IMR-90 (cell line): ENCODE measurements around the gene HTR2A. TPM values are rescaled to one million over a fixed set of nuclear protein-coding genes. Genes with fewer than 3 reads are reported as not detected.

ENCODE experiments used
- ATAC-seq: fragments of 200-7000 bp; cut with Tn5 transposase; 2 replicates; pipeline ENCODE4 v1.9.1; 2020; ENCODE audit warnings: low read depth, mild to moderate bottlenecking, moderate library complexity
- BruUV-seq: library from RNA; stranded (reverse); fragments of 400-500 nt; replicated peaks from 2 replicates; lab custom pipeline; 2021; lab: Mats Ljungman, UMichigan
- CTCF ChIA-PET: fragments of 300-600 bp; formaldehyde crosslinking; extraction: SDS; loops from one replicate; lab custom pipeline; 2021; ENCODE audit warnings: antibody characterized with exemption; lab: Yijun Ruan, JAX
- POLR2A ChIA-PET: fragments of 300-600 bp; sonication (Branson Sonifier 250); formaldehyde crosslinking; loops from one replicate; lab custom pipeline; 2022; ENCODE audit warnings: antibody characterized with exemption; ENCODE audit not compliant: unreplicated experiment; lab: Charles Lee
- DNase-seq: peaks from one replicate; pipeline ENCODE4 v3.0.0; 2013
- H2AFZ ChIP-seq: replicated peaks from 2 replicates; pipeline ENCODE3; 2013; ENCODE audit warnings: low read length, mild to moderate bottlenecking; ENCODE audit not compliant: poor library complexity
- H2AK5ac ChIP-seq: 2 replicates; pipeline ENCODE4 v1.6.1; 2013; ENCODE audit warnings: low read depth, low read length, inconsistent platforms
- H2AK9ac ChIP-seq: replicated peaks from 2 replicates; pipeline ENCODE3; 2013; ENCODE audit warnings: mild to moderate bottlenecking, low read depth, low read length, moderate library complexity; ENCODE audit not compliant: poor library complexity
- H2BK120ac ChIP-seq: 2 replicates; pipeline ENCODE4 v1.6.1; 2013; ENCODE audit warnings: low read depth, low read length, inconsistent platforms
- H2BK15ac ChIP-seq: 3 replicates; pipeline ENCODE4 v1.6.1; 2013; ENCODE audit warnings: low read depth, low read length, inconsistent platforms
- H2BK20ac ChIP-seq: 2 replicates; pipeline ENCODE4 v1.6.1; 2013; ENCODE audit warnings: low read depth, mild to moderate bottlenecking, inconsistent platforms, low read length, moderate library complexity
- H2BK5ac ChIP-seq: 2 replicates; pipeline ENCODE4 v1.6.1; 2013; ENCODE audit warnings: mild to moderate bottlenecking, low read depth, low read length, inconsistent platforms; ENCODE audit not compliant: poor library complexity, severe bottlenecking
- H3K14ac ChIP-seq: replicated peaks from 2 replicates; pipeline ENCODE4 v1.6.1; 2013; ENCODE audit warnings: low read depth, low read length, inconsistent platforms
- H3K18ac ChIP-seq: 2 replicates; pipeline ENCODE4 v1.6.1; 2013; ENCODE audit warnings: low read depth, low read length, control low read depth
- H3K23ac ChIP-seq: 2 replicates; pipeline ENCODE4 v1.6.1; 2013; ENCODE audit warnings: low read depth, low read length, inconsistent platforms
- H3K27ac ChIP-seq: 2 replicates; pipeline ENCODE4 v1.5.1; 2013; ENCODE audit warnings: mild to moderate bottlenecking, control low read depth, low read length; ENCODE audit not compliant: insufficient read depth
- H3K27me3 ChIP-seq: 2 replicates; pipeline ENCODE4 v1.6.1; 2013; ENCODE audit warnings: low read length; ENCODE audit not compliant: control insufficient read depth, insufficient read depth
- H3K36me3 ChIP-seq: 2 replicates; pipeline ENCODE4 v1.6.1; 2013; ENCODE audit warnings: low read length, mixed read lengths; ENCODE audit not compliant: control insufficient read depth, insufficient read depth
- H3K4ac ChIP-seq: 2 replicates; pipeline ENCODE4 v1.6.1; 2013; ENCODE audit warnings: low read depth, low read length, inconsistent platforms
- H3K4me1 ChIP-seq: 2 replicates; pipeline ENCODE4 v1.6.1; 2013; ENCODE audit warnings: low read length, mixed read lengths; ENCODE audit not compliant: control insufficient read depth, insufficient read depth
- H3K4me2 ChIP-seq: 2 replicates; pipeline ENCODE4 v1.6.1; 2013; ENCODE audit warnings: low read depth, mild to moderate bottlenecking, control low read depth, low read length, moderate library complexity
- H3K4me3 ChIP-seq: 2 replicates; pipeline ENCODE4 v1.5.1; 2013; ENCODE audit warnings: low read depth, mild to moderate bottlenecking, control low read depth, low read length, moderate library complexity; ENCODE audit not compliant: insufficient read depth
- H3K56ac ChIP-seq: 2 replicates; pipeline ENCODE4 v1.6.1; 2013; ENCODE audit warnings: low read length, inconsistent platforms; ENCODE audit not compliant: insufficient read depth; ENCODE audit errors: extremely low read depth
- H3K79me1 ChIP-seq, 2 experiments: 2 replicates each; pipeline ENCODE4 v1.6.1; 2013; ENCODE audit warnings: low read length in 2 of 2, inconsistent platforms in 1 of 2, low read depth in 1 of 2
- H3K9ac ChIP-seq: 2 replicates; pipeline ENCODE4 v1.6.1; 2013; ENCODE audit warnings: low read depth, low read length, control low read depth
- H3K9me1 ChIP-seq: 2 replicates; pipeline ENCODE4 v1.6.1; 2013; ENCODE audit warnings: low read length, inconsistent platforms; ENCODE audit not compliant: insufficient read depth
- H3K9me3 ChIP-seq: 2 replicates; pipeline ENCODE4 v1.6.1; 2013; ENCODE audit warnings: low read length; ENCODE audit not compliant: control insufficient read depth, insufficient read depth
- H4K20me1 ChIP-seq: 2 replicates; pipeline ENCODE4 v1.6.1; 2013; ENCODE audit warnings: low read length, inconsistent platforms; ENCODE audit not compliant: insufficient read depth
- H4K5ac ChIP-seq: 2 replicates; pipeline ENCODE4 v1.6.1; 2013; ENCODE audit warnings: mild to moderate bottlenecking, low read depth, low read length, control low read depth
- H4K8ac ChIP-seq, 2 experiments: 2 replicates each; pipeline ENCODE4 v1.6.1; 2013; ENCODE audit warnings: low read depth in 2 of 2, low read length in 2 of 2, control low read depth in 1 of 2, inconsistent platforms in 1 of 2
- H4K91ac ChIP-seq: 2 replicates; pipeline ENCODE4 v1.6.1; 2013; ENCODE audit warnings: low read depth, low read length, inconsistent platforms; ENCODE audit not compliant: insufficient read depth
- BHLHE40 ChIP-seq: fragments of 150-350 bp; IDR thresholded peaks from 2 replicates; pipeline ENCODE4 v1.6.1; 2016; ENCODE audit warnings: mild to moderate bottlenecking, low read depth, low read length
- CEBPB ChIP-seq: IDR thresholded peaks from 2 replicates; pipeline ENCODE4 v1.6.1; 2012; ENCODE audit warnings: low read depth, low read length, improper control_type of control experiment
- CTCF ChIP-seq: conservative IDR thresholded peaks from 2 replicates; pipeline ENCODE4 v1.5.1; 2012; ENCODE audit warnings: mild to moderate bottlenecking, low read depth, low read length, improper control_type of control experiment
- ELK1 ChIP-seq: fragments of 150-350 bp; IDR thresholded peaks from 2 replicates; pipeline ENCODE4 v1.6.1; 2016; ENCODE audit warnings: low read depth, mild to moderate bottlenecking, low read length, moderate library complexity, borderline replicate concordance
- MAFK ChIP-seq: IDR thresholded peaks from 2 replicates; pipeline ENCODE4 v1.6.1; 2012; ENCODE audit warnings: low read depth, low read length, improper control_type of control experiment
- MXI1 ChIP-seq: IDR thresholded peaks from 2 replicates; pipeline ENCODE4 v1.6.1; 2012; ENCODE audit warnings: low read depth, mild to moderate bottlenecking, low read length, moderate library complexity, borderline replicate concordance
- NFE2L2 ChIP-seq: fragments of 150-350 bp; IDR thresholded peaks from 2 replicates; pipeline ENCODE4 v1.6.1; 2016; ENCODE audit warnings: low read depth, mild to moderate bottlenecking, low read length
- POLR2A ChIP-seq: IDR thresholded peaks from 2 replicates; pipeline ENCODE4 v1.6.1; 2012; ENCODE audit warnings: mild to moderate bottlenecking, low read depth, low read length
- RAD21 ChIP-seq: IDR thresholded peaks from 2 replicates; pipeline ENCODE4 v1.6.1; 2012; ENCODE audit warnings: low read length, improper control_type of control experiment
- RCOR1 ChIP-seq: IDR thresholded peaks from 2 replicates; pipeline ENCODE4 v1.6.1; 2012; ENCODE audit warnings: mild to moderate bottlenecking, low read length, improper control_type of control experiment; ENCODE audit not compliant: insufficient replicate concordance
- RFX5 ChIP-seq: IDR thresholded peaks from 2 replicates; pipeline ENCODE4 v1.8.0; 2012; ENCODE audit warnings: low read depth, mild to moderate bottlenecking, low read length, moderate library complexity
- USF2 ChIP-seq: fragments of 150-350 bp; IDR thresholded peaks from 2 replicates; pipeline ENCODE4 v1.6.1; 2017; ENCODE audit warnings: mild to moderate bottlenecking, antibody characterized with exemption, low read length, low read depth
- WGBS, 2 experiments: methylation state at CpG; one replicate each; pipeline versions ENCODE4 v1.1.5 to v1.1.7; 2013; ENCODE audit warnings: missing lambda C conversion rate in 2 of 2; ENCODE audit not compliant: insufficient read length in 1 of 2; ENCODE audit errors: extremely low coverage in 2 of 2; 5-methylcytosine and 5-hydroxymethylcytosine counted together
- dilution Hi-C: fragments of 300-500 bp; cut with HindIII; formaldehyde crosslinking; loops from one replicate; pipeline ENCODE4 v1.14.3; 2018; ENCODE audit warnings: low sequenced_read_pairs; ENCODE audit not compliant: unreplicated experiment
- in situ Hi-C: fragments of 300-500 bp; cut with MboI; formaldehyde crosslinking; loops from 3 replicates; pipeline ENCODE4 v1.14.3; 2019; ENCODE audit warnings: low sequenced_read_pairs, inconsistent platforms, mixed read lengths
- intact Hi-C: fragments of 100-400 bp; cut with micrococcal nuclease; formaldehyde crosslinking; loops from 2 replicates; pipeline ENCODE4 v1.10.0; 2022
- polyA plus RNA-seq, 3 experiments: library from polyadenylated mRNA; depleted of rRNA; stranded (reverse); fragments of >200 nt; gene quantifications; 2 replicates each; pipeline ENCODE4 v1.2.3, GENCODE V29; 2012; ENCODE audit warnings: low replicate concordance in 1 of 3
- total RNA-seq: library from RNA; depleted of rRNA; stranded (reverse); fragments of >200 nt; gene quantifications from 2 replicates; pipeline ENCODE4 v1.2.3, GENCODE V29; 2012

The HTR2A gene
- total and polyA plus RNA-seq, 2 of the 4 experiments (the other 2 are of a cell fraction): 0.02 TPM; not detected in 1

GRCh38 chr13:46783504-46783903, 113.3 kb downstream of the HTR2A start:
- Histone ChIP-seq H2BK15ac (no peak overlapping the region), H2BK120ac (no peak overlapping the region), H3K9me3 (no peaks in the 10 kb centered on the region), H3K79me1 (peaks cover 4 to 12% of the 10 kb centered on the region in 2 experiments; a peak in 3 of 4 replicates), H4K91ac (no peak overlapping the region), H3K27ac (no peak overlapping the region), H3K23ac (no peak overlapping the region), H4K8ac (no peak overlapping the region), H4K5ac (no peak overlapping the region), H3K18ac (no peak overlapping the region), H3K4me2 (no peak overlapping the region), H2BK20ac (no peak overlapping the region), H2AFZ (no peak overlapping the region), H3K4me3 (no peak overlapping the region), H3K14ac (no peak overlapping the region), H4K20me1 (no peaks in the 10 kb centered on the region; the same call in 1 of the 2 replicates), H3K9me1 (no peaks in the 10 kb centered on the region), H2AK9ac (no peak overlapping the region), H3K4me1 (peaks cover 1% of the 10 kb centered on the region; the same call in 1 of the 2 replicates), H2BK5ac (no peak overlapping the region), H3K27me3 (no peaks in the 10 kb centered on the region), H3K36me3 (peaks cover 20% of the 10 kb centered on the region), H3K4ac (no peak overlapping the region), H3K56ac (no peak overlapping the region), H2AK5ac (no peak overlapping the region), H3K9ac (no peak overlapping the region)
- intact Hi-C loops (no loop called here), in situ Hi-C loops (no loop called here), dilution Hi-C loops (no loop called here)
- BruUV-seq: no TSS peak
- no CpG with 5 or more reads among the region's 3 CpGs for WGBS, 2 experiments
- CTCF ChIA-PET: no interaction called here
- no peak for TF ChIP-seq USF2
- TF ChIP-seq CTCF: no peak
- TF ChIP-seq BHLHE40: no peak
- no peak for TF ChIP-seq CEBPB
- no peak for TF ChIP-seq RAD21
- no peak for TF ChIP-seq RFX5
- TF ChIP-seq RCOR1: no peak
- TF ChIP-seq POLR2A: no peak
- no peak for TF ChIP-seq MAFK
- TF ChIP-seq MXI1: no peak
- TF ChIP-seq ELK1: no peak
- TF ChIP-seq NFE2L2: no peak
- POLR2A ChIA-PET: no interaction called here
- DNase-seq: no peak
- no peak for ATAC-seq
